Posterior cingulate gyrus (tissue), 11 donors: ENCODE measurements around the gene CCDC110.
"Not testable (repeated sequence)": the region's sequence is repeated elsewhere in the genome, so short reads cannot be mapped to it uniquely, and the experiment has no call there.

Source experiments
- DNase-seq, 10 donors: peaks; one replicate each; pipeline versions ENCODE4 v3.0.0 to v3.0.0-alpha.2; 2020 to 2021; ENCODE audit warnings: mixed read lengths in 3 of 10
- intact Hi-C: fragments of 100-400 bp; cut with DNase I; formaldehyde crosslinking; loops from one replicate; pipeline ENCODE4 v1.15.1; 2023

The CCDC110 gene

DNA sequence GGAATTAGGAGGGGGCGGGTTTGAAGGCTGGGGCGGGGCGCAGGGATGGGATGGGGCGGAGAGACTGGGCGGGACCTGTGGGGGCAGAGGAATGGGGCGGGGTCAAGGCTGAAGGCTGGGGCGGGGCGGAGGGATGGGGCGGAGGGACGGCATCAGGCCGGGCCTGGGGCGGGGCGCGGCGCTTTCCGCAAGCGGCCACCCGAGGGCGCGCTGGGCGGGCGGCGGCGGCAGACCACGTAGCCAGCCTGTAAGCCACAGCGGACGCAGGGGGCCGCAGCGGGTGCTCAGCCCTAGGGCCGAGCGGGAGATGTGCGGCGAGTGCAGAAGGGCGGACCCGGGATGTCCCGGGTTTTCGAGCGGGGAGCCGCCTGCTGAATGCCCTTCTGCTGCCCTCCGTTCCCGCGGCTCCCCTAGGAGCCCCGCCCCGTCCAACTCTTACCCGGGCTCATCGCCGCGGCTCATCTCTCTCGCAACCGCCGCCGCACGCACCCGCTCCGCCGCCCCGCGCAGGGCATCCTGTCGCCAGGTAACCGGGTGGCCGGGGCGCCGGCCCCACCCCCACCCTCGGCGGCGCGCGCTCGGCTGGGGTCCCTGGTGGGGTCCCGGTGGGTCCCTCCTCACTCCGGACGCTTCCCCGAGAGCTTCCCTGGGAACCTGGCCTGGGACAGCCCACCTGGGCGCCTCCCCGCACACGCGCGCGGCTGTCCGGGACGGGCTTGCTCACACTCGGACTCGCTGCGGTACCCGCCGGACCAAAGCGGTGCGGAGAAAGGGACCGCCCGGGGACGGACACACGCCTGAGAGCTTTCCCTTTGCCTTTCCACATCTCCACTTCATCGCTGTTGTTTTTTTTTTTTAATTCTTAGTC is at the start of gene CCDC110:
Gene CCDC110, minus strand, starts transcription at position 499 of the 868 bp plus-strand sequence. Its CDS starts 50 bp downstream, at position 449.
- intact Hi-C loops = loop anchor here (1.0 to 10.0 kb wide), 4 partner anchors 47 to 126 kb away; partner anchors contain the start of genes ANKRD37, PDLIM3 and UFSP2
- peak; percentile 81 to 99 (median 93) for DNase-seq

DNA sequence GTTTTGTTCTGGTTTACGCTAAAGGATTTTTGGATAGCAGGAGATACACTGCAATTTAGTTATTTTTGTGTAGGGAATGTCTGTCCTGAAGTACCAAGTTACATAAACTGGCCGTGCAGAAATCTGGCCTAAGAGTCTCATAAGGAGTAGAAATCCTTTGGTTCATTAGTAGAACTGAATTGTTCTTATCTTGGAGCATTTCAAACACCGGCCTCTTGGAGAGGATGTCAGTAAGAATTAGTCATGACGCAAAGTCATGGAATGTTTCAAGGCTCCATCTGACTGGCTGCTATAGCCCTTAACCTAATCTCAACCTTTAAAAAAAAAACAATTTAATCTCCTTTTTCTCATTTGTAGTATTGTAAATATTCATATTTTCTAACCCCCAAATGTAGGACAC is 48.6 kb upstream of the CCDC110 start:
- DNase-seq = no peak
- intact Hi-C loops = no loop called here

DNA sequence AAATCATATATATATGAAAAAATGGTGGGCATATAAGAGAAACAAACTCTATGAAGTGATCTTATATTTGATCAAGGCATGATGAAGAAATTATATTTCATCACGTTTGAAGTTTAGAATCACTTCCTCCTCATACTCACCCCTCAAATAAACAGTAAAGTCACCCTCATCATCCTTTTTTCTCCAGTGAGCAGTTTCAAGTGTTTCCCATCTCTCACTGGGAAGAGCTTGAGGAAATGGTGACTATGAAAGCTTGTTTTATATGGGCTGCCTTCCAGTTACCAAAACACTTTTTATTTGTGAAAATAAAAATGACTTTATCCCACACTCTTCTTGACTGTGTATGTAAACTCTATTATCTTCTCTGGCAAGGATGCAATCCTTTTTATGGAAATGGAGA is 47.0 kb upstream of the CCDC110 start:
- intact Hi-C loops = no loop called here
- DNase-seq = no peak

DNA sequence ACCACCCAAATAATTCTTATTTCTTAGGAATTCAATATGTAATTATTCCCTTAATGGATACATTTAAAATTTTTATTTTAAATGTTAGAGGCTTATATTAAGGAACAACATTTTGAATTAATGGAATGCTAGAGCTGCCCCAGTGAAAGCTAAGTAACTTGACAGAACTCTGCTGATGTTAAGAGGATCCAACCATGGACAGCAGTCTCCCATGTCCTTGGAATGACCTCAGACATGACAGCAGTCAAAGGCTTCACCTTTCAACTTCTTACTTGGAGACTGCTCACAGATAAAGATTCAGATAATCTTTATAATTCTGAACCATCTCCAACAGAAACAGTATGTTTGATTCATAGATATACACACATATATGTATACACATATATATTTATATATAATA is 46.5 kb upstream of the CCDC110 start:
- intact Hi-C loops = no loop called here
- no peak for DNase-seq

DNA sequence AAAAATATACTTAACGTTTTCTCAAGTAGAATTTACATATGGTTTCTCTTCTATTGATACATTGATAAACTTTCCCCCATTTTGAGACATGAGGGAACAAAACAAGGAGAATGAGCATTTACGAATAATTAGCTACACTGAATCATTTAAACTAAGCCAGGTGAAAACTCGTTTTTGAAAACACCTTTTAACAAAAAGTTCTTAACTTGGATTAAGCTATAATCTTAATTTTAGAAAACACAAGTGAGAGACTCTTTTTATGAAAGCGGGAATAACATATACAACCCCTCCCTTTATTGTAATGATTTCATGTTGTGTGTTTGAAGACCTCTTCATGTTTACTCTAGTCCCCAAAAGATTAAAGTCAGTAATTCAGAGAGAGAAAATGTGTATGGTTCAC is 43.7 kb upstream of the CCDC110 start:
- DNase-seq = no peak
- intact Hi-C loops = no loop called here

DNA sequence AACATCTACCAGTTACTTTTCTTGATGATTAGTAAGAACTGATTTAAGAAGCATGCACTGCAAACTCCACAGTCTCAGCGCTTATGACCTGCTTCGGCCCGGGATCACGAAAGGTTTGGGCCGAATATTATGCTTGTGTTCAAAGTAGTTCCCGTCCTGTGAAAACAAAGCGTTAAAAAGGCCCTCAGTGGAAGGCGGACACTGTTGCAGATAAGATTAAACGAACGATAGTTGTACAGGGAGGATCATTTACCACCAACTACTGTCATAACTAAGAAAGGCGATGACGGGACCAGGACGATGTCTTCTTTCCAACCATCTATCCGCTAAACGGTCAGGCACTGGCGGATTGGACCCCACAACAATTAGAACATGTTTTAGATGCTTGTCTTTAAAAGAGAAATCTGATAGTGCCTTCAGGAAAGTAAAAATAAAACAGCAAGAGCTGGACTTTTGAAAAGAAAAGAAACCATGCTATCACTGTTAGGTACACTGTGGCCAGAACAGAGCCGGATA is 42.7 kb upstream of the CCDC110 start:
- no peak for DNase-seq
- intact Hi-C loops = no loop called here

DNA sequence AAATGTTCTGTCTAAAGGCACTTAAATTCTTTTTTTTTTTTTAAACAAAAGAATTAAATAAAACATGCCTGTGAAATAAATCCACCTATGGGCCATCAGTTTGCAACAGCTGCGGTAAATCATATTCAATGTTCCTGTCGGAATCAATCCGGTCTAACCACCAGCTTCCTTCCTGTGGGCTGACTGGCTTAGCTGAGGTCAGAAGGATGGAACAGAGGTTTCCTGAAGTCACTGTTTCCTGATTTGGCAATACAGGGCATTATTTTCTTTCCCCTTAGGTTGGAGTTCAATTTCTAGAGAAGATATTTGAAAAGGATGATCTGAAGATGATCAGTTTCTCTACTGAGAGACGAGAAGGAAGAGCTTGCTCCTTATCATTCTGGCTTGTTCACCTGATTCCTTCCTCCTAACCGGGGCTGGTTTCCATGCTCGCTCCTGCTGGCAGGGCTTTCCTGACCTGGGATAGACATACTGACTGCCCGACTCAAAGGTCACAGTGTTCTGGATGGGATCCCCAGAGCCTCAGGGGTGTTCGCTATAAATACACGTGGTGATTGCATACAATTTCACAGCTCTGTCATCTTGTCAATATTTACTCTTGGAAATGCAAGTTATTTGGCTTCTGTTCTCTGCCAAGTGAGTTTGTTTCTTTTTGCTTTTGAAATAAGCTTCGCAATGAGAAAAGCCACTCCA is 42.1 kb upstream of the CCDC110 start:
- intact Hi-C loops = no loop called here

DNA sequence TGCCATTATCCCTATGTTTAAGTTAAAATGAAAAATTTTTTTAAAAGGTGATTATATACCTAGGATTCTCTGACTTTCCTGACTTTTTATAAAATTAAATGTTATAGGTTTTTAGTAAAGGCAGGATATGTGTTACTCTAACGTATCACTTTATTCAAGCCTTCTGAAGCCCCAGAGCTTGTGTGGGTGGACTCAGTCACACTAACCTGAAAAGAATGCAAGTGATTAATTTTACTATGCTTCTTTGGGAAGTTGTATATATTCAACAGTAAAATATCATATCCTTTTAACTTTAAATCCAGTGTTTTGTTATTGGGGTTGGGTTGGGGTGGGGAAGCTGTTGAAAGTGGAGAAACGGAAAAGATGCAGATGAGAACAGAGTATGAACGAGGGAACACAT is 41.0 kb upstream of the CCDC110 start:
- intact Hi-C loops = no loop called here
- DNase-seq = no peak

More for the DNA sequence above, 42.1 kb upstream of the CCDC110 start:
- DNase-seq = no peak

DNA sequence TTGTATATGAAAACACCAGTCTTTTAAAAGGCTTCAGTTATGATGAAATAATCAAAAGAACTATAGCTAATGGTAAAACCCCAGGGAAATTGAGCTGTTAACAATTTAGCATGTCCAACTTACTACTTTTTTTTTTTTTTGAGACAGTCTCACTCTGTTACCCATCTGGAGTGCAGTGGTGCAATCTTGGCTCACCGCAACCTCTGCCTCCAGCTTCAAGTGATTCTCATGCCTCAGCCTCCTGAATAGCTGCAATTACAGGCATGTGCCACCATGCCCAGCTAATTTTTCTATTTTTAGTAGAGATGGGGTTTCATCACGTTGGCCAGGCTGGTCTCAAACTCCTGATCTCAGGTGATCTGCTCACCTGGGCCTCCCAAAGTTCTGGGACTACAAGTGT is 39.7 kb upstream of the CCDC110 start:
- DNase-seq, intact Hi-C loops: not testable (repeated sequence)

DNA sequence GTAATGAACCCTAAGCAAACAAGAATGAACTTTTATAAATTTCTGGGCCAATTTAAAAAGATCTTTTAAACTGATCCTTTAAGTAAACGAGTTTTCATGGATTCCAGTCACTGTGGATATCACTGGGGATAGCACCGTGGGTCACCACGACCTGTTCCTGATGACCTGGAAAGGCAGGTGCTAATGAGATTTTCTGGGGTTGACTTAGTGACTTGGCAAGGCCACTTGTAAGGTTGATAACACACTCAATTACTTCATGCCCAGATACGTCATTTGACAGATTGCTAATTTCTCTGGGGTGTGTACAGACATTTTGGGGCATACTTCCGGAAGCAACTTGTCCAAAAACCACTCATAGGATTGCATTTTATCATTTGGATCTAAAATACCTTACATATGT is 39.3 kb upstream of the CCDC110 start:
- intact Hi-C loops = no loop called here
- no peak for DNase-seq

DNA sequence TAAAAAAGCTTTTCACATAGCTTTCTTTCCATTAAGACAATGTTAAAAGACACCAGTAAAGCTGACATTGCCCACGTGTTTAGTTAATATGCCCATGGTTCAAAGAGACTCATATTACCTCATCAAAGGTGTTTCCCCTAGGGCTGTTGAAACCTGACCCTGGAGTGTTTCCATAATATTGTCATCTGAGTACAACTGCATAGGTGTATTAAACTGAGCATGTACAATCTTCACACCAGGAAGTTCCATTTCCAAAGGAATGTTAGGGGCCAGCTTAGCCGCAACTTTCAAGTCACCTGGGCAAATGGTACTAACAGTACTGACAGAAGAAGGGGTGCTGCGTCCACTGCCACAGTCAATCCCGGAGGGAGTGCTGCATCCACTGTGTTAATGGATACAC is 36.6 kb upstream of the CCDC110 start:
- DNase-seq = no peak
- intact Hi-C loops = no loop called here

DNA sequence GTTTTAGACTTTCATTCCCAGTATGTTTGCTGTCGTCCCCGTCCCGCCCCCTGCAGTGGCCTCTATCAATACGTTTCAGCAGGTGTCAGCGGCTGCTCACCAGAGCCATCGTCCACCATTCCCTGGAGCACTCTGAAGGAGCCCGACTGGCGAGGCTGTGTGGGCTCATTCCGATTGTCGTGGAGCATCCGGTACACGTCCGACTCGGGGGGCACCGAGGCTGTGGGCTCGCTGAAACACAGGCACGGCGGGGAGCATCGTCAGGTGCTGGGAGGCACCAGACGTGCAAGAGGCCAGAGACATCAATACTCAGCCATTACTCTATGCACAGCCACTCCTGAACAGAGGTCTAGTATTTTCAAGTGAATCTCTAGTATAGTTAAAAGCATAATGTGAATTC is 34.9 kb upstream of the CCDC110 start:
- intact Hi-C loops = no loop called here
- no peak for DNase-seq

DNA sequence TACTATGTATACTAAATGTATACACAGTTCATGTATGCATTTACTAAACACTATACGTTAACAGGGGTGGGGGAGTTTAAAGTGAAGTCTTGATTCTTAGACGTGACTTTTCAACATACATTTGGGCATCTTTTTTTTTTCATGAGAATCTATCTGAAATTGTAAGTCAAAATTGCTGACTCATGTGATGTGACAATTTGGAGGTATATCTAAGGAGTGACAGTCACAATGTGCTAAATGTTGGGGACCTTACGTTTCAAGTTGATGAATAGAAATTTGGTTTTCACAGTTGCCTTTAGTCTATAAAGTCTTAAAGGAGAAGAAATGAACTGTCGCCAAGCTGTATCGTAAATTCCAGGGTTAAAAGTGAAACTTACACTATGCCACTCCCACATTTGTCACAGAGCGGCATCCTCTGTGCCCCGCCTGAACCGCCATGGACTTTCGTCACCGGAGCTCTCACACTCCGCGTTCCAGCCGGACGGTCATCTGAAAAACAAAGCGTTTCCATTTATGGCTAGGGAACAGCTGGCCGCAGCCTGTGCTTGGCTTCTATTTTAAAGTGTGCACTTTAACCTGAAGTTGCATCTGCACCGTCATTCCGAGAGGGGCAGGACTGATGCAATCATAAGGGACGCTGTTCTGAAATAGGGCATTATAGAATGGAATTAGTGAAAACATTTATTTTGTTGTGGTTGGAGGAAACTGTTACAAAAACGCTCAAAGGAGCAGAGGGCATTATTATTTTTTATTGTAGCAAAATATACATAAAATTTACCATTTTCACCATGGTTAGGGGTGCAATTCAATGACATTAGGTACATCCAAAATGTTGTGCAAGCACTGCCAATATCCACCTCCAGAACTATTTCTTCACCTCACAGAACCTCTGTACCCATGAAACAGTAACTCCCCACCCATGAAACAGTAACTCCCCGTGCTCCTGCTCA is 32.8 kb upstream of the CCDC110 start:
- no peak for DNase-seq
- intact Hi-C loops = no loop called here

DNA sequence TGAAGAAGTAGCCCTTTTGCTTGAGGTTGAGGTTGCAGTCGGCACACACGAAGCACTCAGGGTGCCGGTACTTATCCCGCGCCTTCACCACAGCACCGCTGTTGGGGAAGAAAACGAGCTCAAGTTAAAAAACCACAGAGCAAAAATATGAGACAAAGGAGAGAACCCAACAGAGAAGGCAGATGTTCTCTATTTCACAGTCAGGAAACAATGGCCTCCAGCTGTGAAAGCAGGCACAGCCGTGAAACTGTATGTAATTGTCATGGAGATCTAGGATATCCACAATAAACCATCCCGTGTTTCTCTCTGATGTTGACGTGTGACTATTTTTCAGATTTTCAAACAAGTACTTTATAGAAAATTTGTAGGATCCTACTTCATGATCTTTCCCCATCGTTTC is 30.9 kb upstream of the CCDC110 start:
- intact Hi-C loops = no loop called here
- DNase-seq = no peak

DNA sequence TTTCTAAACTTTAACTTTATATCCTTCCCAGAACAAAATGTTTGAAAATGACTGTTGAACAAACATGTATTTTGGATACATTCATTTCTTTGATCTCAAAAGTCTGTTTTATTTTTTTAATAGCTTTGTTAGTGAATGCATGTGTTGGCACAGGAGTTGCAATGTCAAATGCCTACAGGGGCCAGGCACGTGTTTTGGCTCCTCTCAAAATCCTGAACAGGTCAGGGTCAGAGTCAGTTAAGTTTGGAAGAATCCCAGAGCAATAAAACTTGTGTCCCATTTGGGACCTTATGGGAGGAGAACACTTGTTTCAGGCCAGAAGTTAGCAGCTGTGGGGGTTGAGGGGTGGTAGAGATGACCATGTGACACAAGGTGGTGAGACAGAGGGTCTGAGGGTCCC is 29.0 kb upstream of the CCDC110 start:
- DNase-seq = no peak
- intact Hi-C loops = no loop called here

DNA sequence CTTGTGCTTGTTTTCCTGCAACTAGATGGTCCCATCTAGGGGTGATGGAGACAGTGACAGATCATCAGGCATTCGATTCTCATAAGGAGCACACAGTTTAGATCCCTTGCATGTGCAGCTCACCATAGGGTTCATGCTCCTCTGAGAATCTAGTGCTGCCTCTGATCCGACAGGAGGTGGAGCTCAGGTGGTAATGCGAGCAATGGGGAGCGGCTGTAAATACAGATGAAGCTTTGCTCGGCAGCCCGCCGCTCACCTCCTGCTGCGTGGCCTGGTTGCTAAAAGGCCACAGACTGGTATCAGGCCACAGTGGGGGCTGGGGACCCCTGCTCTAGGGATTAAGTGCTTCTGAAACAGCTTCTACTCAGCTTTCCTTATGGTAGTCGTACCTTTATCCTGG is 28.5 kb upstream of the CCDC110 start:
- intact Hi-C loops = no loop called here
- DNase-seq = no peak

DNA sequence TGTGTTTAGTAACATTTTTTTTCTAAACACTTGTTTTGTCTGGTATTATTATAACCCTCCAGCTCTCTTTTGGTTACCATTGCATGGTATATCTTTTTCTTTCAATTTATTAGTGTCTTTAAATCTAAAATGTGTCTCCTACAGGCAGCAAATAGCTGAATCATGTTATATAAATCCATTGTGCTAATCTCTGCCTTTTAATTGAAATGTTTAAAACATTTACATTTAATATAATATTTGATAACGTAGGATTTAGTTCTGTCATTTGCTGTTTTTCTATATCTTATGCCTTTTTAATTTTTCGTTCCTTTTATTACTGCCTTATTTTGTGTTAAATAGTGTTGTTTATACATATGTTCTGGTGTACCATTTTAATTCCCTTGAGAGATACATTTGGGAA is 17.1 kb upstream of the CCDC110 start:
- DNase-seq = no peak
- intact Hi-C loops = no loop called here

DNA sequence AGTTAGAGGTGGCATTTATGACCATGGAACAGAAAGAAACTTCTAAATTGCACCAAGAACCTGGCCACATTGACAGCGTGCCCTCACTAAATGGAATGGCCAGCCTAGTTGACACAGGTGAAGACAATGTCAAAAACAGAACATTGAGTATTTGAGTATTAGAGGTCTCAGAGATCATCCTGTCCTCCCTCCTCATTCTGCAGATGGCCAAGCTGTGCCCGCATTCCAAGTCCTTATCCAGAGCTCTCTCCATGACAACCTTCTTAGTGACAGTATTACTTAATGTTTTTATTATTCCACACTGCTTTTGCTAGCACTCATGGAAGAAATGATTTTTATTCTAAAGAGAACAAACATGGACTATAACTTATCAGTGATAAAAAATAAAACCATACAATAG is 9.9 kb upstream of the CCDC110 start:
- no peak for DNase-seq
- intact Hi-C loops = no loop called here

DNA sequence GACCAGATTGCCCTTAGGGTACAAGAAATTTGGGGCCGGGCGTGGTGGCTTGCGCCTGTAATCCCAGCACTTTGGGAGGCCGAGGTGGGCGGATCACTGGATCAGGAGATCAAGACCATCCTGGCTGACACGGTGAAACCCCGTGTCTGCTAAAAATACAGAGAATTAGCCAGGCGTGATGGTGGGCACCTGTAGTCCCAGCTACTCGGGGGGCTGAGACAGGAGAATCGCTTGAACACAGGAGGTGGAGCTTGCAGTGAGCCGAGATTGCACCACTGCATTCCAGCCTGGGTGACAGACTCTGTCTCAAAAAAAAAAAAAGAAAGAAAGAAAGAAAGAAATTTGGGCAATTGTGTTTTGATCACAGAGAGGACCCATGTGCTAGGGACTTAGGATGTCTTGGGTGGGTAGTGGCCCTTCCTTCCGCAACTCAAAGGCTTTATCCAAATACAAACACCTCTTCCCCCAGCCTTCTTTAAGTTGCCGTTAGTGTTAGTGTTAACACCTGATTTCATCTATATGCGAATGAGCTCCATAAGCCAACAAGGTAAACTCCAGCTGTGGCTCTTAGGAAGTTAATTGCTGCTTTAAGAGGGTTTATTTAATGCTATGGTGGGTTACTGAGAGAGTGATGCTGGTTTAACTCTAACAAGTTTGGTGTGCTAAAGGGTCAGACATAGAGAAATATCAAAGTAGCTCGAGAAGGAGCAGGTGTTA is 8.6 kb upstream of the CCDC110 start:
- DNase-seq = no peak
- intact Hi-C loops = no loop called here

DNA sequence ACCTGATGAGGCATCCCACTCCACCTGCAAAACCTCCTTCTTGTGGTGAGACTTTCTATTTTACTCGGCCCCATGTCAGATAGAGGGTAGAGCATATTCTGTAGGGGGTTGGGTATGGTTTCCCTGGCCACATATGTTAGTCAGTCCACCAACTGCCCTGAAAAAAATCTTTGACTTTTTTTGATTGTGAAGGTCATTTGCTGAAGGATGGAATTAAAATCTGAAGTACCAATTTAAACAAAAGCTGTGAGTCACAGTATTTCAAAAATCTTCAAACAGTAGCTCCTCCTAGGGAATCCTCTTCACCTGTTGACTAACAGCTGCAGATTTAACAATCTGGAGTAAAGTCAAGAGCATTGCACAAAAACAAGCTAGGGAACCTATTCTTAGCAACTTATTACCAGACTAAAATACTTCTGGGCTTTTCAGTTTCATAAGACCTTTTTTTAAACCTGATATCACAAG is 8.0 kb upstream of the CCDC110 start:
- intact Hi-C loops = loop anchor here (10.0 kb wide), 1 partner anchor 55 kb away; the partner anchor contains the start of gene PDLIM3
- DNase-seq = no peak
